ENCODE measurements around the gene TP53BP2.
"Not testable (repeated sequence)": the region's sequence is repeated elsewhere in the genome, so short reads cannot be mapped to it uniquely, and the experiment has no call there.

The TP53BP2 gene

DNA sequence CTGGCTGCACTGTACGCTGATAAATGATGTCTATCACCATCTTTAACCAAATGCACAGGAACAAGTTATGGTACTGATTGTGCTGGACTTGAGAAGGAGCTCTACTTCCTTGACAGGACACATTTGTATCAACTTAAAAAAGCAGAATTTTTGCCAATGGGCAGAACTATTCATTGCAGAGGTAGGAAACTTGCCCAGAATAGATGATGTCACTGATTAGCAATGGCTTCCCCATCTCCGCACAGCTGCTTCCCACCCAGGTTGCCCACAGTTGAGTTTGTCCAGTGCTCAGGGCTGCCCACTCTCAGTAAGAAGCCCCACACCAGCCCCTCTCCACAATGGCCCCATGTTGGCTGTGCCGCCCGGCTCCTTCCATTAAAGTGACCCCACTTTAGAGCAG, 100.0 kb downstream of the TP53BP2 start:
- FAIRE-seq (no peak), DNase-seq (ENCODE audit: low spot score) (no peak)

DNA sequence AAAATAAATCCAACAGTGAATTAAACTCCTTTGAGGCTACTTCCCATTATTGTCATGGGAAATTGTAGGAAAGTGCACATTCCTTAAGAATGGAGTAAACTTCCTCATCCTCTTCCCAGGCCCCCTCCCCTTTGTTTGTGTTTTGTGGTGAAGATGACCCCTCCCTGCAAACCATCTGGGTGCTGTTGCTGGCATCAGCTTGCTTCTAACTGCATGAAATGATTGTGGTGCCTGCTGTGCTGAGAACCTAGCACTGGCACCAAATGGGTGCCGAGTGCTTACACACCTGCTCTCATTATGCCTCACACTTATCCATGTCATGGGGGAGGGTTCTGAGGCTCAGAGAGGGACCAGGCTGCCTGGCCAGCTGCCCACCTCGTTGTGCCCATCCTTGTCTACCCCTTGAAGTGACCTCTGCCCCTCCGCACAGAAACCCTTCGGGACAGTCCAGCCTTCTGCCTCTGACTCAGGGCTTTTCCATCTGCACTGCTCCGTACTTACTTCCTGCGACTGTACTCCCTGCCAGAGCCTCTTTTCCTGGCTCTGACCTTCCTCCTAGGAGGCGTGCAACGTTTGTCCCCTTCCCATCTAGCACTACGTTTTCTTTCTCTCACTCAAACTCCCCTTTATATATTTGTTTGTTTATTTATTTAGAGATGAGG, 102.8 kb downstream of the TP53BP2 start:
- no peak for DNase-seq (ENCODE audit: low spot score)
- FAIRE-seq = no peak

DNA sequence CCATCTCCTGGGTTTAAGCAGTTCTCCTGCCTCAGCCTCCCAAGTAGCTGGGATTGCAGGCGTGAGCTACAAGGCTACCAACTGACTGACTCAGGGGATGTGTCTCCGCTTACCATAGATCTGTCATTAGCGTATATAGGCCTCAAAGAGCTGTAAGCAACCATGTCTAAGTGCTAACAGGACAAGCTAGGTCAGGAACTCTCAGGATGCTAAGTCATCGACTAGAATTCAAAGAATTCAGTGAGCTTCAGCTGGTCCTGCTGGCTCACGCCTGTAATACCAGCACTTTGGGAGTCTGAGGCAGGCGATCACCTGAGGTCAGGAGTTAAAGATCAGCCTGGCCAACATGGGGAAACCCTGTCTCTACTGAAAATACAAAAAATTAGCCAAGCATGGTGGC, 103.9 kb downstream of the TP53BP2 start:
- no peak for DNase-seq (ENCODE audit: low spot score)
- no peak for FAIRE-seq

DNA sequence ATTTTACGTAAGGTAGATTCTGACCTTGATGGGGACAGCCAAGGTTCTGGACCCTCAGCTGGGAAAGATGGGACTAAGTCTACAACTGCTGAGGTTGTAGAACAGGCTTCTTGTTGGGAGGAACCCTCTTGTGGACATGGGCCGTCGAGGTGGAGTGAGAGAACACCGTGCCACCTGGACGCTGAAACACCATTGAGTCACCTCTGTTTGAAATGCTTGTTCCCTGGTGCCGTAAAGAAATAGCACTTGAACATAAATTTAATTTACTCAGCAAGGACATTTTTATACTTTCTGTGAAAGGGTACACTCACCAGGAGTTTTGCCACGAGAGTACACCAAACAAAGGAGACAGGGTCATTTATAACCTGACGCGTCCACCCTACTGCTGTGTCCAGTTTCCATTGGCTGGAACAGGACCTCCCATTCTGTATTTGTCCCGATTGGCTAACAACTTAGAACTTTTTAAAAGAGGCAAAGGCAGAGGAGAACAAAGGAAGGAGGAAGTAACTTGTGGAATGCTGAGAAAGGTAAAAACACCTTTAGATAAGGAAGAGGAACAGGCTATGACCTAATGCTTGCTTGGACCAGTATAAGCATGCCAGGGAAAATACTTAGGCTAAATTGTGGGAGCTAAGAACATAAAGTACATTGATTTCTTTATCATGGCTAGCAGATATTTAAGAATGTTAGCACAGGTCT, 105.6 kb downstream of the TP53BP2 start:
- not testable (repeated sequence) for FAIRE-seq; DNase-seq (ENCODE audit: low spot score)

- FAIRE-seq (no peak), DNase-seq (ENCODE audit: low spot score) (no peak)
Observed at GRCh38 chr1:223739366-223740037, 106.2 kb downstream of the TP53BP2 start.

- DNase-seq (ENCODE audit: low spot score) (no peak), FAIRE-seq (no peak)
Observed at GRCh38 chr1:223738465-223739365, 107.0 kb downstream of the TP53BP2 start.

GRCh38 chr1:223737342-223737741, 108.4 kb downstream of the TP53BP2 start:
- DNase-seq (ENCODE audit: low spot score) (no peak), FAIRE-seq (no peak)

- DNase-seq (ENCODE audit: low spot score); FAIRE-seq: not testable (repeated sequence)
Observed at GRCh38 chr1:223736638-223737037, 109.1 kb downstream of the TP53BP2 start.

DNA sequence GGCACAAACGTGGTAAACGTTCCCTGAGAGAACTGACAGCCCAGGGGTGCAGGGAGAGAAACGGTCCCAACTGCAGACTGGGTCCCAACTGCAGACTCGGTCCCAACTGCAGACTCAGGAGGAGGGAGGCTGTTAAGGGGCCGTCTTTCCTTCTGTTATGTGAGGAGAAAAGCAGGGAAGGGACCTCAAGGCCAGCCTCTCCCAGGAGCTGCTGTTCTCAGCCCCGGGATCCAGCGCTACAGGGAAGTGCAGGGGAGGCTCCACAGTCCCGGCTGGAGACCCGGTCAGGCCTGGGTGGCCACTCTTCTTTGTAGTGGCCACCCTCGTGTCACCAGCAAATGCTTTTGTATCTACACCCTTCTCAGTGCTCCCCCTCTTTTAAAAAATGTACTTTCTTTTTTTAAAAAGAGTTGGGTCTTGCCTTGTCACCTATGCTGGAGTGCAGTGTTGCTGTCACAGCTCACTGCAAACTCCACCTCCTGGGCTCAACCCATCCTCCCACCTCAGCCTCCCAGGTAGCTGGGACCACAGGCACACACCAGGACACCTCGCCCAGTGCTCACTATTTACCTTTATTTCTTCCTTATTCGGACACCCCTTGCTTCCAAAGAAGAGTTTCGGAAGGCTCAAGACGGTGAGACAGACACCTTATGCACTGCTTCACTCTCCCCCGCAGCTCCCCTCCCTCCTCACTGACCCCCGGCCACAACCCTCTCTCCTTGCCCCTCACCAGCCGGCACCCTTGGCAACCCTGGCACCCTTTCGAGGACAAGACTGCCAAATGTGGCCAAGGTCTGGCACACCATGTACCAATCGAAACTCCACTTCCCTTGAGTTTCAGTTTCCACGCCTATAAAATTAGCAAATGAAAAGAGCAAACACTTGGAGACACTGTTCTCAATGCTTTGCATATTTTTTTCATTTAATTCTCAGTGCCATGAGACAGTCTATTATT, 111.6 kb downstream of the TP53BP2 start:
- DNase-seq (ENCODE audit: low spot score) (no peak), FAIRE-seq (no peak)

- no peak for FAIRE-seq
- no peak for DNase-seq (ENCODE audit: low spot score)
Observed at GRCh38 chr1:223732993-223733798, 112.6 kb downstream of the TP53BP2 start.

GRCh38 chr1:223731133-223731770, 114.5 kb downstream of the TP53BP2 start:
- DNase-seq (ENCODE audit: low spot score) (peak; percentile 23), FAIRE-seq (no peak)

DNA sequence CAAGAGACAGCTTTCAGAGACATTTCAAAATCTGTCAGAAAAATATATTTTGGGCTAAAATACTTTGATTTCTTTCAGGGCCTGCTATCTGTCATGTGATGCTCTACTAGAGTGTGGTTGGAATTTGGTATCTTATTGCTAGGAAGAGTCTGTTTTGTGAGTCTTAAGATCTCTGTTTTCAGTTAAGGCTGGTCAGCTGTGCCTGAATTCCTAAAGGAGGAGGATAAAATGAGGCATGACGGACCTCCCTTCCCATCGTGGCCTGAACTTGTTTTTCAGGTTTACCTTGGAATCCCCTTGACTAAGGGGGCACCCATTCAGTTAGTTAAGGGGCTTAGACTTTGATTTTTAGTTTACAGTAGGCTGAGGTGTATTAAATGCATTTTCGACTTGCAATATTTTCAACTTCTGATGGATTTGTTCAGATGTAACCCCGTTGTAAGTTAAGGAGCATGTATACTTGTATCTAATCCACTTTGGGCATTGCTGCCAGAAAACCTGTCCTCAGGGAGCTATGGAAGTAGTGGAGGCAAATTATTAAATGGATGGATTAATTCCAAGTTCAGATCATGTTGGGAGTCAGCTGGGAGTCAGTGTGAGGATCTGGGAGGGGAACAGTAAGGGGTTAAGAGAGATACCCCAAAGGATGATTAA, 115.1 kb downstream of the TP53BP2 start:
- FAIRE-seq (no peak), DNase-seq (ENCODE audit: low spot score) (no peak)

DNA sequence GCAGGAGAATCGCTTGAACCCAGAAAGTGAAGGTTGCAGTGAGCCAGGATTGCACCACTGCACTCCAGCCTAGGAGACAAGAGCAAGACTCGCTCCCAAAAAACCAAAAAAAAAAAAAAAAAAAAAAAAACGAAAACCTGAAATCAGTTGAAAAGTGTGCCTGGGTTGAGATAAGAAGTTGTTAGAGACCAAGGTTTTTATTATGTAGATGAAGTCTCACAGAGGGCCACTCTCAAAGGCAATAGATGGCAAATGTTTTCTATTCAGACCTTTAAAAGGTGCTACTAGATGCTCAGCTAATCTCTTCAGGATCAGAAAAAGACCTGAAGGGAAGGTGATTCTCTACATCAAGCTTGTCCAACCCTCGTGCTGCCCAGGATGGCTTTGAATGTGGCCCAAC, 115.8 kb downstream of the TP53BP2 start:
- DNase-seq (ENCODE audit: low spot score) = no peak
- no peak for FAIRE-seq
